ENCODE measurements around the gene FRY. TPM values are rescaled to one million over a fixed set of nuclear protein-coding genes. Genes with fewer than 3 reads are reported as not detected.

FRY gene
- total and polyA plus RNA-seq, 2 donors from 2014 or later, result 21.8 to 69.5 TPM

DNA sequence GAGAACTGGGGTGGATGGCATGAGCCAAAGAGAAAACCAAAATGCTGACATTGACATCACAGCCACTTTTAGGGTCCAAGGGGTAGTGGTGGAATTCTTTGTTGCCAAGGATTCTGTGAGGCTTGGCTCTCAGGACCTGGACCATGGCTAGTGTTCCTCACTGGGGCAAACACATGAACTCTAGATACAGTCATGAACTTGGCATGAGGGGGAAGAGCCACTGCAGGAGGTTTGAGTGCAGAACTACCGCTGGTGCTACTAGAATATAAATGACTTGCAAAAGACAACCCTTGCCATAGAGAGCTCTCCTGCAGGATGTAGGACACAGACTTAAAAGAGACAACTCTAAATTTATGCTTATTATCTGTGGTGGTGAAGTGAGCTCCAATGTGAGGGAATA, 29.8 kb upstream of the FRY start:
- DNase-seq, result no peak
- Histone ChIP-seq H3K4me1 (ENCODE audit: control insufficient read depth in 2 of 3, insufficient read depth in 2 of 3, low read depth in 1 of 3, low read length in 3 of 3) (no peaks in the 10 kb centered on the region), H3K27ac (ENCODE audit: low read depth in 2 of 2, low read length in 2 of 2) (no peak overlapping the region)

DNA sequence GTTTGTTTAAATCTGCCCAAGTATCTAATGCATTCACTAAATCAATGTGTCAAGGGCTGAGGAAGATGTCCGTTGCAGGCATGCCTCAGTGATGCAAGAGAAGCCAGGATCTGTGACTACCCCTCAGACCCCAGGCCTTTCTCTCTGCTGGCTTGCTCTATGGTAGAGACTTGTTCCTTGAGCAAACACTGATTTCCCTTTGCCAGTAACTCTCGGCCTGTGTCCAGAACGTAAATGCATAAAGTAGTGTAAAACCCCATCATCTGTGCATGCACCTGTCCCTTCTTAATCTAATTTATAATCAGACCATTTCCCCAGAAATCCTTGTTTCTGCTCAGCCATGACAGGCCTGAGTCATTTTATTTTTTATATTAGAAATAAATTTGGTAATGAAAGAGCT, 28.7 kb upstream of the FRY start:
- H3K9me3 ChIP-seq (ENCODE audit: control insufficient read depth in 2 of 3, insufficient read depth in 1 of 3, low read length in 3 of 3), result no peaks in the 10 kb centered on the region
- intact Hi-C loops (cut with DNase I), result no loop called here
- no peak overlapping the region for H3K4me3 ChIP-seq (ENCODE audit: low read length in 3 of 3)
- H3K9ac ChIP-seq (ENCODE audit: low read length in 3 of 3), result no peak overlapping the region
- no peaks in the 10 kb centered on the region for H3K4me1 ChIP-seq (ENCODE audit: control insufficient read depth in 2 of 3, insufficient read depth in 2 of 3, low read depth in 1 of 3, low read length in 3 of 3)
- H3K27ac ChIP-seq (ENCODE audit: low read depth in 2 of 2, low read length in 2 of 2), result no peak overlapping the region
- DNase-seq (no peak), FAIRE-seq (no peak)
- no peaks in the 10 kb centered on the region for H3K36me3 ChIP-seq (ENCODE audit: control insufficient read depth in 2 of 3, insufficient read depth in 3 of 3, low read length in 3 of 3)
- H3K27me3 ChIP-seq (ENCODE audit: control insufficient read depth, insufficient read depth, low read length), result no peaks in the 10 kb centered on the region
- TF ChIP-seq, protein P1, sequence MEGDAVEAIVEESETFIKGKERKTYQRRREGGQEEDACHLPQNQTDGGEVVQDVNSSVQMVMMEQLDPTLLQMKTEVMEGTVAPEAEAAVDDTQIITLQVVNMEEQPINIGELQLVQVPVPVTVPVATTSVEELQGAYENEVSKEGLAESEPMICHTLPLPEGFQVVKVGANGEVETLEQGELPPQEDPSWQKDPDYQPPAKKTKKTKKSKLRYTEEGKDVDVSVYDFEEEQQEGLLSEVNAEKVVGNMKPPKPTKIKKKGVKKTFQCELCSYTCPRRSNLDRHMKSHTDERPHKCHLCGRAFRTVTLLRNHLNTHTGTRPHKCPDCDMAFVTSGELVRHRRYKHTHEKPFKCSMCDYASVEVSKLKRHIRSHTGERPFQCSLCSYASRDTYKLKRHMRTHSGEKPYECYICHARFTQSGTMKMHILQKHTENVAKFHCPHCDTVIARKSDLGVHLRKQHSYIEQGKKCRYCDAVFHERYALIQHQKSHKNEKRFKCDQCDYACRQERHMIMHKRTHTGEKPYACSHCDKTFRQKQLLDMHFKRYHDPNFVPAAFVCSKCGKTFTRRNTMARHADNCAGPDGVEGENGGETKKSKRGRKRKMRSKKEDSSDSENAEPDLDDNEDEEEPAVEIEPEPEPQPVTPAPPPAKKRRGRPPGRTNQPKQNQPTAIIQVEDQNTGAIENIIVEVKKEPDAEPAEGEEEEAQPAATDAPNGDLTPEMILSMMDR (IDR thresholded peaks at IDR 0.05; ENCODE audit: borderline replicate concordance, extremely low read depth, insufficient read depth), result no peak

More for the DNA sequence above, 29.8 kb upstream of the FRY start:
- Histone ChIP-seq H3K9me3 (ENCODE audit: control insufficient read depth in 2 of 3, insufficient read depth in 1 of 3, low read length in 3 of 3) (no peaks in the 10 kb centered on the region), H3K9ac (ENCODE audit: low read length in 3 of 3) (no peak overlapping the region), H3K27me3 (ENCODE audit: control insufficient read depth, insufficient read depth, low read length) (no peaks in the 10 kb centered on the region), H3K36me3 (ENCODE audit: control insufficient read depth in 2 of 3, insufficient read depth in 3 of 3, low read length in 3 of 3) (no peaks in the 10 kb centered on the region), H3K4me3 (ENCODE audit: low read length in 3 of 3) (no peak overlapping the region)
- intact Hi-C loops (cut with DNase I), result no loop called here
- FAIRE-seq, result no peak
- TF ChIP-seq, protein P1 (IDR thresholded peaks at IDR 0.05; ENCODE audit: borderline replicate concordance, extremely low read depth, insufficient read depth), result no peak

DNA sequence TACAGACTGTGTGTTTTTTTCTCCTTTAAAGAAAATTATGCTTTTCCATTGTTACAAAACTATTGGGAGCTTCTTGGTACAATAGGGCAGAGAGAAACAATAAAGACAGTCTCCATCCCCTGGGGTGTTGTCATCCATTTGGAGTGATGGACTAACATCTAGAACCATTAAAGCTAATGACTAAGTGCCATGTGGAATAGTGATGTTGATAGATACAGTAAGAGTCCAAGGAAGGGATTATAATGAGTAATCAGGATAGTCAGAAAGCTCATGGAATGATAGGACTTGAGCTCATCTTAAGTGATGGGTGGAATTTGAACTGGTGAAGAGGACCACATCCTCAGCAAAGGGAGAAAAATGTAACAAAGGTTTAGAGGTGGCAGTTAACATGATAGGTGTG, 24.1 kb upstream of the FRY start:
- intact Hi-C loops (cut with DNase I), result no loop called here
- Histone ChIP-seq H3K4me3 (ENCODE audit: low read length in 3 of 3) (no peak overlapping the region), H3K9me3 (ENCODE audit: control insufficient read depth in 2 of 3, insufficient read depth in 1 of 3, low read length in 3 of 3) (no peaks in the 10 kb centered on the region), H3K4me1 (ENCODE audit: control insufficient read depth in 2 of 3, insufficient read depth in 2 of 3, low read depth in 1 of 3, low read length in 3 of 3) (no peaks in the 10 kb centered on the region), H3K36me3 (ENCODE audit: control insufficient read depth in 2 of 3, insufficient read depth in 3 of 3, low read length in 3 of 3) (no peaks in the 10 kb centered on the region), H3K27ac (ENCODE audit: low read depth in 2 of 2, low read length in 2 of 2) (no peak overlapping the region), H3K27me3 (ENCODE audit: control insufficient read depth, insufficient read depth, low read length) (no peaks in the 10 kb centered on the region), H3K9ac (ENCODE audit: low read length in 3 of 3) (no peak overlapping the region)
- FAIRE-seq, result no peak
- TF ChIP-seq, protein P1 (IDR thresholded peaks at IDR 0.05; ENCODE audit: borderline replicate concordance, extremely low read depth, insufficient read depth), result no peak
- no peak for DNase-seq

DNA sequence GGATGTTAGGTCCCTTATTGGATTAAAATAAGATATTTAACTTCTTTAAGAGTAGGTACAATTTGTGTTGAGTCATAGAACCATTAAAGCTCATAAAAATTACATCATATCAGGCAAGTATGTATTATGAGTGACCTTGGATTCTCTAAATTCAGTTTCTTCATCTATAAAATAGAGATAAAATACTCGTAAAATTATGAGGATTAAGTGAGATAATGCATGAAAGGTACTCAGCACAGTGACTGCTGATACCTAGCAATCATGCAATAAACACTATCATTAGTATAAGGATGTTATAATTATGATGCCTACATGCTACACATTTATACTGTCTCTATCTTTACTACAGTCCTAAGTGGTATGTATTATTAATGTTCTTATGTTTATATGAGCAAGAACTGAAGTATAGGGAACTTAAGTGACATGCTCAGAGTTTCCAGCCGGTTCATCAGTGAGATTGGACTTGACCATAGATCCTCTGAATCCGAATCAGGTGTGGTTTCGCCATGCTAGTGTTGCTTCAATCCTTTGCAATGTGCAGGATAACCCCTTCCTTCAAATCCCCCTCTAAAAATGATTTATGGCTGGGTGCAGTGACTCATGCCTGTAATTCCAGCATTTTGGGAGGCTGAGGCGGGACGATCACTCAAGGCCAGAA, 22.9 kb upstream of the FRY start:
- H3K9me3 ChIP-seq (ENCODE audit: control insufficient read depth in 2 of 3, insufficient read depth in 1 of 3, low read length in 3 of 3), result no peaks in the 10 kb centered on the region
- no peak overlapping the region for H3K27ac ChIP-seq (ENCODE audit: low read depth in 2 of 2, low read length in 2 of 2)
- H3K4me1 ChIP-seq (ENCODE audit: control insufficient read depth in 2 of 3, insufficient read depth in 2 of 3, low read depth in 1 of 3, low read length in 3 of 3), result no peaks in the 10 kb centered on the region
- H3K4me3 ChIP-seq (ENCODE audit: low read length in 3 of 3), result no peak overlapping the region
- TF ChIP-seq, protein P1 (IDR thresholded peaks at IDR 0.05; ENCODE audit: borderline replicate concordance, extremely low read depth, insufficient read depth), result no peak
- H3K27me3 ChIP-seq (ENCODE audit: control insufficient read depth, insufficient read depth, low read length), result no peaks in the 10 kb centered on the region
- intact Hi-C loops (cut with DNase I), result no loop called here
- no peaks in the 10 kb centered on the region for H3K36me3 ChIP-seq (ENCODE audit: control insufficient read depth in 2 of 3, insufficient read depth in 3 of 3, low read length in 3 of 3)
- no peak overlapping the region for H3K9ac ChIP-seq (ENCODE audit: low read length in 3 of 3)
- DNase-seq, result no peak
- no peak for FAIRE-seq

Data from kidney (tissue), 14 donors.